NT2/D1 (cell line): ENCODE data around the gene ARID1A.

Experiments
- YY1 ChIP-seq: IDR thresholded peaks from 2 replicates; pipeline ENCODE4 v1.6.1; 2011; ENCODE audit not compliant: insufficient read length, insufficient read depth
- ZNF274 ChIP-seq: IDR thresholded peaks from 2 replicates; pipeline ENCODE4 v1.6.1; 2011; ENCODE audit warnings: mild to moderate bottlenecking, low read depth, low read length

GRCh38 chr1:26811708-26812107 is 115.9 kb downstream of the ARID1A start:
- TF ChIP-seq ZNF274: no peak
- TF ChIP-seq YY1: no peak
